Measurements from ENCODE around the gene SYT6.
A peak's percentile ranks its signal among the peaks of the same experiment; 100 is the strongest.
"Not testable (repeated sequence)": the region's sequence is repeated elsewhere in the genome, so short reads cannot be mapped to it uniquely, and the experiment has no call there.

The SYT6 gene

GRCh38 chr1:114076308-114076707, 77.4 kb downstream of the SYT6 start:
- peak overlapping the region; percentile 23 for H3K4me3 ChIP-seq (ENCODE audit: low read length)
- H3K9ac ChIP-seq (ENCODE audit: low read length): peak overlapping the region; percentile 32

DNA sequence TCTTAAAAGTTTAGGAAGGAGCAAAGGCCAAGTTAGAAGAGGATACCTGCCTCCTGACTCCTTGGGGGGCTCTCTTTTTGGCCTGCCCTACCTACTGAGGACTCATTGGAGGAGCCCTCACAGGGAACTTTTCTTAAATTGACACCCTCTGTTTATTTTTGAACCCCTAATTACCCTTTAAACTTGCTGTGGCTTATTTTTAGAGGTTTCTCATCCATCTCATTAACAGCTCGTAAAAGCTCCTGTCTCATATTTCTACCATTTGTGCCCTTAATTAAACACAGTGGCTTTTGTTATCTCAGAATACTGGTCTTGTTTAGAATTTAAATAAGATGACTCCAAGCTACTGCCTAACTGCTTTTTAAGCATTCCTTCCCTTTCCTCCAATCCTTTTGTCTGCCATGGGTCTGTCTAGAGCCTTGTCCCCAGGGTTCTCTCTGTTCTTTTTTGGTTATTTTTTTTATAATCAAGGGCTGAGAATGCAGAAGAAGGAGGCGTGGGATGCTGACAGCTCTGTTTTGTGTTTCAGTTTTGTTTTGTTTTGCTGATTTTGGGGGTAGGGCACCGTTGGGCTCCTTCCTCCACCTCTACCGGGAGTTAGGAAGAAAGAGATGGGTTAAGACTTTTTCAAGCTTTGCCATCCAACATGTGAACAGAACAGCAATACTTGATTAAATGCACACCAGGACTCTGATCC, 78.0 kb downstream of the SYT6 start:
- Histone ChIP-seq H3K27me3 (ENCODE audit: control insufficient read depth, insufficient read depth, low read length) (no peaks in the 10 kb centered on the region), H3K9me3 (ENCODE audit: control insufficient read depth, low read depth, low read length) (peaks cover 15% of the 10 kb centered on the region), H3K4me3 (ENCODE audit: low read length) (peak overlapping the region; percentile 23), H3K4me1 (ENCODE audit: control insufficient read depth, low read depth, low read length) (peaks cover 42% of the 10 kb centered on the region), H3K36me3 (ENCODE audit: control insufficient read depth, low read depth, low read length) (no peaks in the 10 kb centered on the region), H3K9ac (ENCODE audit: low read length) (peak overlapping the region; percentile 32), H3K27ac (ENCODE audit: low read length) (peak overlapping the region; percentile 39)

More at GRCh38 chr1:114076308-114076707, 77.4 kb downstream of the SYT6 start:
- Histone ChIP-seq H3K9me3 (ENCODE audit: control insufficient read depth, low read depth, low read length) (peaks cover 15% of the 10 kb centered on the region), H3K4me1 (ENCODE audit: control insufficient read depth, low read depth, low read length) (peaks cover 47% of the 10 kb centered on the region), H3K36me3 (ENCODE audit: control insufficient read depth, low read depth, low read length) (no peaks in the 10 kb centered on the region), H3K27me3 (ENCODE audit: control insufficient read depth, insufficient read depth, low read length) (no peaks in the 10 kb centered on the region), H3K27ac (ENCODE audit: low read length) (peak overlapping the region; percentile 39)

DNA sequence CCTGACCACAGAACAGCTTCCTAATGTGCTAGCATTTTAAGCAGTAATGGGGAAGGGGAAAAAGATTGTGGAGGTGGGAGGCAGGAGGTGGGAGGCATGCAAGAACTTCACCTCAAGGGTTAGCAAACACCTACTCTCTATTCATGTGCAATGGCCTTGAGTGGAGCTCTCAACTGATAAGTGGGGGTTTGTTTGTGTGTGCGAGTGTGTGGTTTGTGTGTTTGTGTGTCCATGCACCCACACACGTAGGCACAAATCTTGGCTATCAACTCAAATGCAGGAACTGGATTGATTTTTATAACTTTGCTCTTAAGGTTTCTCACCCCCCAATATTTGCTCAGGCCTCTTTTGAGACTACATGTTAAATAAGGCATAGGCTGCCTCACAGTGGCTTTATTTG, 78.6 kb downstream of the SYT6 start:
- no peaks in the 10 kb centered on the region for H3K27me3 ChIP-seq (ENCODE audit: control insufficient read depth, insufficient read depth, low read length)
- H3K4me1 ChIP-seq (ENCODE audit: control insufficient read depth, low read depth, low read length): peaks cover 40% of the 10 kb centered on the region
- H3K9ac ChIP-seq (ENCODE audit: low read length): no peak overlapping the region

DNA sequence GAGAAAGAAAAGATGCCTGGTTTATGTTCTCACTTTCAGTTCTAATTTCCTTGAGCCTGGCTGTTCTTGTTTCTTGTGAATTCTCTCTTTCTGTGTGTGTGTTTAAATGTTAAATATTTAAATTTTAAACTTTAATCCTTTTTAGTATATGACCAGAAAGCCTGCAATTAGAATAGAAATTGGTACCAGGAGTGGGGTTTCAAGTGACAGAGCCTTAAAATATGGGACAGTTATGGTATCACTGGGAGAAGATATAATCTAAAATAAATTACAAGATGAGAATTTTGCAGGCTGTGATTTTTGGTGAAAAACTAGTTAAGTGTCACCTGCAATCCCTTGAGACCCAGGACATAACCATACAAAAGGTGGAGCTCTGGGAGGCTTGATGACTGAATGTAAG, 81.4 kb downstream of the SYT6 start:
- no peaks in the 10 kb centered on the region for H3K27me3 ChIP-seq (ENCODE audit: control insufficient read depth, insufficient read depth, low read length)
- H3K9me3 ChIP-seq (ENCODE audit: control insufficient read depth, low read depth, low read length): peaks cover 15% of the 10 kb centered on the region
- no peak overlapping the region for H3K9ac ChIP-seq (ENCODE audit: low read length)
- peaks cover 30% of the 10 kb centered on the region for H3K4me1 ChIP-seq (ENCODE audit: control insufficient read depth, low read depth, low read length)
- H3K36me3 ChIP-seq (ENCODE audit: control insufficient read depth, low read depth, low read length): no peaks in the 10 kb centered on the region
- no peak overlapping the region for H3K27ac ChIP-seq (ENCODE audit: low read length)
- H3K4me3 ChIP-seq (ENCODE audit: low read length): no peak overlapping the region

More for the DNA sequence above, 78.6 kb downstream of the SYT6 start:
- no peak overlapping the region for H3K4me3 ChIP-seq (ENCODE audit: low read length)
- peak overlapping the region; percentile 15 for H3K27ac ChIP-seq (ENCODE audit: low read length)
- H3K9me3 ChIP-seq (ENCODE audit: control insufficient read depth, low read depth, low read length): peaks cover 15% of the 10 kb centered on the region
- no peaks in the 10 kb centered on the region for H3K36me3 ChIP-seq (ENCODE audit: control insufficient read depth, low read depth, low read length)

- H3K27me3 ChIP-seq (ENCODE audit: control insufficient read depth, insufficient read depth, low read length); H3K4me3 ChIP-seq (ENCODE audit: low read length); H3K9ac ChIP-seq (ENCODE audit: low read length); H3K27ac ChIP-seq (ENCODE audit: low read length); H3K4me1 ChIP-seq (ENCODE audit: control insufficient read depth, low read depth, low read length); H3K36me3 ChIP-seq (ENCODE audit: control insufficient read depth, low read depth, low read length): not testable (repeated sequence)
- peaks cover 15% of the 10 kb centered on the region for H3K9me3 ChIP-seq (ENCODE audit: control insufficient read depth, low read depth, low read length)
Observed at GRCh38 chr1:114069762-114070161, 83.9 kb downstream of the SYT6 start.

- H3K4me1 ChIP-seq (ENCODE audit: control insufficient read depth, low read depth, low read length); H3K27ac ChIP-seq (ENCODE audit: low read length); H3K4me3 ChIP-seq (ENCODE audit: low read length); H3K36me3 ChIP-seq (ENCODE audit: control insufficient read depth, low read depth, low read length); H3K27me3 ChIP-seq (ENCODE audit: control insufficient read depth, insufficient read depth, low read length); H3K9ac ChIP-seq (ENCODE audit: low read length): not testable (repeated sequence)
- peaks cover 15% of the 10 kb centered on the region for H3K9me3 ChIP-seq (ENCODE audit: control insufficient read depth, low read depth, low read length)
Observed at GRCh38 chr1:114068684-114069083, 85.0 kb downstream of the SYT6 start.

- not testable (repeated sequence) for H3K4me3 ChIP-seq (ENCODE audit: low read length); H3K9ac ChIP-seq (ENCODE audit: low read length); H3K9me3 ChIP-seq (ENCODE audit: control insufficient read depth, low read depth, low read length); H3K4me1 ChIP-seq (ENCODE audit: control insufficient read depth, low read depth, low read length); H3K27me3 ChIP-seq (ENCODE audit: control insufficient read depth, insufficient read depth, low read length); H3K36me3 ChIP-seq (ENCODE audit: control insufficient read depth, low read depth, low read length); H3K27ac ChIP-seq (ENCODE audit: low read length)
Observed at GRCh38 chr1:114065671-114066070, 88.0 kb downstream of the SYT6 start.

DNA sequence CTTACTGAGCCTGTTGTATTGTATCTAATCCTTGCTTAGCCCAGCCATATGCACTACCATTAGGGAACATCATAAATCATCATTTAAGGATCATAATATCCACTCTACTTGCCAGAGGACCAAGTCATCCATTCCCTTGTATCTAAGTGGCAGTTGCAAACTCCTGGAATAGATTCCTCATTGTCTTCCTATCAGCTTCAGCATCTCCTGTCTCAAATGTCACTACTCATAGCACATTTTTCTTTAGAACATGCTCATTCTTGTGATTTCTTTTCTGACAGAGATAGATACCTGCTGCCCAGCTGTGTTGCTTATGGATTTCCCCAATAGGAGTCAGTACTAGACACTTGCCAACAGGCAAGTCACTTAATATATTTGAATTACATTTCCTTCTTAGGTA, 90.1 kb downstream of the SYT6 start:
- H3K4me1 ChIP-seq (ENCODE audit: control insufficient read depth, low read depth, low read length): no peaks in the 10 kb centered on the region
- no peaks in the 10 kb centered on the region for H3K9me3 ChIP-seq (ENCODE audit: control insufficient read depth, low read depth, low read length)
- no peaks in the 10 kb centered on the region for H3K27me3 ChIP-seq (ENCODE audit: control insufficient read depth, insufficient read depth, low read length)
- H3K36me3 ChIP-seq (ENCODE audit: control insufficient read depth, low read depth, low read length): no peaks in the 10 kb centered on the region
- no peak overlapping the region for H3K4me3 ChIP-seq (ENCODE audit: low read length)
- no peak overlapping the region for H3K27ac ChIP-seq (ENCODE audit: low read length)
- H3K9ac ChIP-seq (ENCODE audit: low read length): no peak overlapping the region

DNA sequence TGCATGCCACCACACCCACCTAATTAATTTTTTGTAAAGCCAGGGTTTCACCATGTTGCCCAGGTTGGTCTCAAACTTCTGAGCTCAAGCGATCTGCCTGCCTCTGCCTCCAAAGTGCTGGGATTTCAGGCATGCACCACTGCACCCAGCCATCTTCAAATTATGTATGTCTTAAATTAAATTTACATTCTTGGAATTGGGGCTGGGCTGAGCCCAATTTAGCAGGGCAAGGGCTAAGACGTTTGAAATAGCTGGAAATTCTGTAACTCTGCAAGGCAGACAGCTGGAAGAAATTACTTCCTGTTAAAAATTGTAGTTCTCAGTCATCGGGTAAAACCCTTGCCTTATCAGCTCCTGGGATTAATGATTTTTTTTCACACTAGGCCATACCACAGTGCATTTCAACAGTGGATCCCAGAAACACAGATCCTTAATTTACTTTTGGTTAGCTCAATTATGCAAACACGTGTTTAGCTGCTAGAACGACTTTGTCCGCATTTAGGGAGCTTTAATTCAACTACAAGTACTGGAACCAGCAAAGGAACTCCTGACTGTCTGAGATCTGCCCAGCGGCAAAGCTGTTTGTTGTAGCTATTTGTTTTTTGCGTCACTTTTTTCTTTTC, 91.1 kb downstream of the SYT6 start:
- no peaks in the 10 kb centered on the region for H3K36me3 ChIP-seq (ENCODE audit: control insufficient read depth, low read depth, low read length)
- H3K4me3 ChIP-seq (ENCODE audit: low read length): no peak overlapping the region
- no peak overlapping the region for H3K27ac ChIP-seq (ENCODE audit: low read length)
- H3K27me3 ChIP-seq (ENCODE audit: control insufficient read depth, insufficient read depth, low read length): no peaks in the 10 kb centered on the region
- no peak overlapping the region for H3K9ac ChIP-seq (ENCODE audit: low read length)
- H3K9me3 ChIP-seq (ENCODE audit: control insufficient read depth, low read depth, low read length): no peaks in the 10 kb centered on the region
- no peaks in the 10 kb centered on the region for H3K4me1 ChIP-seq (ENCODE audit: control insufficient read depth, low read depth, low read length)

DNA sequence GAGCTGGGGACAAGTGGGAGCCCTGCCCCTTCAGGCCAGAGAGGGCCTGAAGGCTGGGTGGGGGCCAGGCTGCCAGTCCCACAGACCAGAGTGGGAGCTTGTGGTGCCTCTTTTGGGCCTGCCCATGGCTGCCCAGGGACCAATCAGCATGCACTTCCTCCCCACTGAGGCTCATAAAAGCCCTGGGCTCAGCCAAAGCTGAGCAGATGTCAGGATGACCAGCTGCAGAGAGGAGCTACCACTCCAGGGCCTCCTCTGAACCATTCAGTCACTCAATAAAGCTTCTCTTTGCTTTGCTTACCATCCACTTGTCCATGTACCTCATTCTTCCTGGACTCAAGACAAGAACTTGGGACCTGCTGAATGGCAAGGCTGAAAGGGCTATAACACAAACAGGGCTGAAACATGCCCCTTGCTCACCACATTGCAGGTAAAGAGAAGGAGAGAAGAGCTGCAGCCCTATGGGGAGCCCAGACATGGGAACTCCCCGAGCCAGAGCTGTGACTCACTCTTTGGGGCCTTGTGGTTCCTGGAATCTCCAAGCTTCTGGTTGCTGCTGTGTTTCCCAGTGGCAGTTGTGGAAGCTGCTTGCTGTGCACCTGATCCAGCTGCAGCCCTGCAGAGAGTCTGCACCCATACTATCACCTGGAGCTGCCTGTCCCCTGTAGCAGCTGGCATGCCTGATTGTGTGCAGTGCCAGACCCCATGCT, 92.4 kb downstream of the SYT6 start:
- no peak overlapping the region for H3K9ac ChIP-seq (ENCODE audit: low read length)
- no peaks in the 10 kb centered on the region for H3K4me1 ChIP-seq (ENCODE audit: control insufficient read depth, low read depth, low read length)
- no peak overlapping the region for H3K4me3 ChIP-seq (ENCODE audit: low read length)
- H3K9me3 ChIP-seq (ENCODE audit: control insufficient read depth, low read depth, low read length): no peaks in the 10 kb centered on the region
- no peak overlapping the region for H3K27ac ChIP-seq (ENCODE audit: low read length)
- H3K36me3 ChIP-seq (ENCODE audit: control insufficient read depth, low read depth, low read length): no peaks in the 10 kb centered on the region
- no peaks in the 10 kb centered on the region for H3K27me3 ChIP-seq (ENCODE audit: control insufficient read depth, insufficient read depth, low read length)

GRCh38 chr1:114058236-114058635, 95.4 kb downstream of the SYT6 start:
- not testable (repeated sequence) for H3K36me3 ChIP-seq (ENCODE audit: control insufficient read depth, low read depth, low read length); H3K27ac ChIP-seq (ENCODE audit: low read length); H3K4me1 ChIP-seq (ENCODE audit: control insufficient read depth, low read depth, low read length); H3K9me3 ChIP-seq (ENCODE audit: control insufficient read depth, low read depth, low read length); H3K4me3 ChIP-seq (ENCODE audit: low read length); H3K9ac ChIP-seq (ENCODE audit: low read length); H3K27me3 ChIP-seq (ENCODE audit: control insufficient read depth, insufficient read depth, low read length)

All from iPS-18a (cell line).